Jurkat, Clone E6-1 (cell line): Measurements from ENCODE around the gene SYT2. TPM values are rescaled to one million over a fixed set of nuclear protein-coding genes. Genes with fewer than 3 reads are reported as not detected.
"Not testable (repeated sequence)": the region's sequence is repeated elsewhere in the genome, so short reads cannot be mapped to it uniquely, and the experiment has no call there.

Experiments
- DNase-seq: peaks from one replicate; pipeline ENCODE4 v3.0.0-alpha.2; 2011; ENCODE audit warnings: low read depth, low spot score
- H3K4me3 ChIP-seq: 2 replicates; pipeline ENCODE4 v1.5.1; 2011; ENCODE audit warnings: mild to moderate bottlenecking, low read length, control low read depth, moderate library complexity
- polyA plus RNA-seq: library from polyadenylated mRNA; unstranded; fragments of >200 nt; gene quantifications from one replicate; pipeline ENCODE4 v1.2.1, GENCODE V29; 2012; ENCODE audit warnings: missing spikeins; ENCODE audit not compliant: insufficient read length, insufficient read depth

Gene SYT2
- polyA plus RNA-seq: 0.28 TPM

GRCh38 chr1:202710070-202711045 lies at the start of gene SYT2:
SYT2 (minus strand) TSS chr1:202710454; CDS start chr1:202605772, 104,682 bp downstream.
- no peak within 1 kb of the TSS for H3K4me3 ChIP-seq
- no peak for DNase-seq

- H3K4me3 ChIP-seq: no peak overlapping the region
- no peak for DNase-seq
Observed at GRCh38 chr1:202756391-202756790, 46.1 kb upstream of the SYT2 start.

GRCh38 chr1:202754293-202754692 lies 44.0 kb upstream of the SYT2 start:
- no peak for DNase-seq

GRCh38 chr1:202752774-202753173 lies 42.5 kb upstream of the SYT2 start:
- H3K4me3 ChIP-seq: no peak overlapping the region
- no peak for DNase-seq

More at GRCh38 chr1:202754293-202754692, 44.0 kb upstream of the SYT2 start:
- no peak overlapping the region for H3K4me3 ChIP-seq

GRCh38 chr1:202750761-202751160 lies 40.5 kb upstream of the SYT2 start:
- no peak for DNase-seq
- H3K4me3 ChIP-seq: no peak overlapping the region

- no peak overlapping the region for H3K4me3 ChIP-seq
- DNase-seq: no peak
Observed at GRCh38 chr1:202750024-202750423, 39.8 kb upstream of the SYT2 start.

- H3K4me3 ChIP-seq: no peak overlapping the region
- DNase-seq: no peak
Observed at GRCh38 chr1:202745323-202745888, 35.2 kb upstream of the SYT2 start.

GRCh38 chr1:202744770-202745169 lies 34.5 kb upstream of the SYT2 start:
- not testable (repeated sequence) for H3K4me3 ChIP-seq, DNase-seq

GRCh38 chr1:202742496-202742895 lies 32.2 kb upstream of the SYT2 start:
- no peak overlapping the region for H3K4me3 ChIP-seq
- no peak for DNase-seq

GRCh38 chr1:202733251-202733650 lies 23.0 kb upstream of the SYT2 start:
- H3K4me3 ChIP-seq: no peak overlapping the region
- no peak for DNase-seq

GRCh38 chr1:202728951-202729350 lies 18.7 kb upstream of the SYT2 start:
- DNase-seq: no peak
- H3K4me3 ChIP-seq: no peak overlapping the region

GRCh38 chr1:202725526-202725925 lies 15.3 kb upstream of the SYT2 start:
- H3K4me3 ChIP-seq: no peak overlapping the region
- no peak for DNase-seq

GRCh38 chr1:202723708-202724107 lies 13.5 kb upstream of the SYT2 start:
- DNase-seq: no peak
- H3K4me3 ChIP-seq: no peak overlapping the region

GRCh38 chr1:202723046-202723445 lies 12.8 kb upstream of the SYT2 start:
- H3K4me3 ChIP-seq, DNase-seq: not testable (repeated sequence)

- DNase-seq: no peak
- H3K4me3 ChIP-seq: no peak overlapping the region
Observed at GRCh38 chr1:202716654-202717053, 6.4 kb upstream of the SYT2 start.

GRCh38 chr1:202714202-202714601 lies 3.9 kb upstream of the SYT2 start:
- not testable (repeated sequence) for DNase-seq, H3K4me3 ChIP-seq

- H3K4me3 ChIP-seq: no peak overlapping the region
- no peak for DNase-seq
Observed at GRCh38 chr1:202713110-202713509, 2.9 kb upstream of the SYT2 start.

GRCh38 chr1:202711949-202712635 lies 1.8 kb upstream of the SYT2 start:
- no peak overlapping the region for H3K4me3 ChIP-seq
- DNase-seq: no peak

GRCh38 chr1:202709276-202710041 lies 795 bp downstream of the SYT2 start:
- no peak overlapping the region for H3K4me3 ChIP-seq
- no peak for DNase-seq
